CD1c-positive myeloid dendritic cell (primary cell): ENCODE results near the gene WDR45B.

Source experiments
- DNase-seq: peaks from one replicate; pipeline ENCODE4 v3.0.0-alpha.2; 2016; ENCODE audit errors: extremely low spot score

The WDR45B gene

GRCh38 chr17:82648165-82648668 is at the start of gene WDR45B:
Gene WDR45B (minus strand): TSS chr17:82648444. CDS start chr17:82648340, 104 bp downstream.
- peak; percentile 97 for DNase-seq

GRCh38 chr17:82697808-82698064 is 49.5 kb upstream of the WDR45B start:
- DNase-seq = no peak

- DNase-seq = no peak
Measured at GRCh38 chr17:82696916-82697807, 48.9 kb upstream of the WDR45B start.

- no peak for DNase-seq
Measured at GRCh38 chr17:82696259-82696658, 48.0 kb upstream of the WDR45B start.

- no peak for DNase-seq
Measured at GRCh38 chr17:82694647-82695046, 46.4 kb upstream of the WDR45B start.

- DNase-seq = no peak
Measured at GRCh38 chr17:82693168-82693867, 45.1 kb upstream of the WDR45B start.

GRCh38 chr17:82692268-82692667 is 44.0 kb upstream of the WDR45B start:
- DNase-seq = no peak

GRCh38 chr17:82691714-82692113 is 43.5 kb upstream of the WDR45B start:
- no peak for DNase-seq

- DNase-seq = no peak
Measured at GRCh38 chr17:82690786-82691489, 42.7 kb upstream of the WDR45B start.

GRCh38 chr17:82689077-82689476 is 40.8 kb upstream of the WDR45B start:
- no peak for DNase-seq

GRCh38 chr17:82687871-82688270 is 39.6 kb upstream of the WDR45B start:
- DNase-seq = no peak

GRCh38 chr17:82687375-82687861 is 39.2 kb upstream of the WDR45B start:
- DNase-seq = no peak

- DNase-seq = no peak
Measured at GRCh38 chr17:82686366-82687324, 38.4 kb upstream of the WDR45B start.

GRCh38 chr17:82685291-82685690 is 37.0 kb upstream of the WDR45B start:
- DNase-seq = no peak

- DNase-seq = no peak
Measured at GRCh38 chr17:82684228-82684841, 36.1 kb upstream of the WDR45B start.

- DNase-seq = no peak
Measured at GRCh38 chr17:82683534-82683933, 35.3 kb upstream of the WDR45B start.

- DNase-seq = no peak
Measured at GRCh38 chr17:82681547-82681946, 33.3 kb upstream of the WDR45B start.

- DNase-seq = no peak
Measured at GRCh38 chr17:82679586-82680465, 31.6 kb upstream of the WDR45B start.

GRCh38 chr17:82678265-82678891 is 30.1 kb upstream of the WDR45B start:
- no peak for DNase-seq
